Activated CD8-positive, alpha-beta T cell treated with anti-CD3 and anti-CD28 coated beads for 36 hours (primary cell): ENCODE data around the gene CRYAB. TPM values are rescaled to one million over a fixed set of nuclear protein-coding genes. Genes with fewer than 3 reads are reported as not detected.

Source experiments
- ATAC-seq: fragments of 200-7000 bp; cut with Tn5 transposase; one replicate; pipeline ENCODE4 v1.10.0; 2021; ENCODE audit warnings: mild to moderate bottlenecking, moderate library complexity
- CTCF ChIA-PET: fragments of 350-600 bp; sonication (Branson Sonifier 250); formaldehyde crosslinking; loops from one replicate; lab custom pipeline; 2021; ENCODE audit warnings: antibody characterized with exemption; lab: Charles Lee
- POLR2A ChIA-PET: fragments of 350-600 bp; sonication (Branson Sonifier 250); formaldehyde crosslinking; loops from one replicate; lab custom pipeline; 2021; ENCODE audit warnings: antibody characterized with exemption; lab: Charles Lee
- DNase-seq: peaks from one replicate; pipeline ENCODE4 v3.0.0-alpha.2; 2020
- H3K27ac Mint-ChIP-seq: one replicate; pipeline ENCODE4 v1.8.0; 2021; ENCODE audit warnings: mild to moderate bottlenecking, mixed read lengths
- H3K27me3 Mint-ChIP-seq: one replicate; pipeline ENCODE4 v1.8.0; 2021; ENCODE audit warnings: mixed read lengths
- H3K36me3 Mint-ChIP-seq: one replicate; pipeline ENCODE4 v1.8.0; 2021; ENCODE audit warnings: low read depth, mixed read lengths
- H3K4me1 Mint-ChIP-seq: one replicate; pipeline ENCODE4 v1.8.0; 2021; ENCODE audit warnings: low read depth, mixed read lengths
- H3K4me3 Mint-ChIP-seq: one replicate; pipeline ENCODE4 v1.8.0; 2021; ENCODE audit warnings: mild to moderate bottlenecking, moderate library complexity, mixed read lengths
- H3K9me3 Mint-ChIP-seq: one replicate; pipeline ENCODE4 v1.8.0; 2021; ENCODE audit warnings: mixed read lengths
- CTCF ChIP-seq: fragments of 200-600 bp; IDR thresholded peaks from one replicate; pipeline ENCODE4 v1.8.0; 2022; ENCODE audit warnings: antibody characterized with exemption, mild to moderate bottlenecking
- intact Hi-C: fragments of 100-400 bp; cut with micrococcal nuclease; formaldehyde crosslinking; loops from one replicate; pipeline ENCODE4 v1.10.0; 2022
- total RNA-seq, 2 experiments: library from RNA; stranded (reverse); gene quantifications; one replicate each; pipeline ENCODE4 v1.2.3, GENCODE V29; 2021

CRYAB gene
- not detected for total RNA-seq

DNA sequence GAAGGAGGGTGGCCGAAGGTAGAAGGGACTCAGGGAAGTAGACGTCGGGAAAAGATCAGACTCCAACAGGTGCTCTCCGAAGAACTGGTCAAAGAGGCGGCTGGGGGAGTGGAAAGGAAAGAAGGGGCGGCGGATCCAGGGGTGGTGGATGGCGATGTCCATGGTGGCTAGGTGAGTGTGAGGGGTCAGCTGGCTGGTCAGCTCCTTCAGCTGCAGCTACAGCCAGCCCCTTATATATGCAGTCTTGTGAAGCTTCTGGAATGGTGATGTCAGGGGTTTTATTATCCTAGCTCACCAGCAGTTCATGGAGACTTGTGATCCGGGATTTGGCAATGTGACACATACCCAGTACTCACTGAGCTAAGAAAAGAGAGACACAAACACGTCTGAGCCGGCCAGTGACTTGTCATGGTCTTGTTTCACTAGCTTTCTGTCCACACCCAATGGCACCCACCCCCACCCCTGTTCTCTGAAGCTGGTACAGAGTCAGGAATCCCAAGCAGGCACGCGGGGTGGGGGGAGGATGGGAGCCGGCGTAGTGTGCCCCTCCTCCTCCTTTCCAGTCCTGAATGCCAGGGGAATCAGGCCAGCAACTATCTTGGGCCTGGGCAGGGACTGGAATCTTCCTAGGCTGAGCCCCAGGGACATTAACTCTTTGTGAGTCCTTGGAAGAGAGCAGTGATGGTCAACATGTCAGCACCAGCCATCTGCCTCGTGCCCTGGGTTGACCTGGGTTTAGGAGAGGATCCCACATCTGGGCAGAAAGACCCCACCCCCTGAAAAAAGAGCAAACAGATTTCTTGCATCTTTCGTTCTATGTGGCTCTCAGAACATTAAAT lies at the start of gene CRYAB:
TSS of gene CRYAB (minus strand) at position 208 of the 839 bp plus-strand sequence. CDS start at position 162, 46 bp downstream.
- POLR2A ChIA-PET = no interaction called here
- CTCF ChIA-PET = interaction anchor here (0.9 kb wide), 1 partner anchor 20 kb away, joined by 3 read pairs; no protein-coding TSS in a partner anchor
- H3K36me3 Mint-ChIP-seq = no peaks in the 10 kb centered on the region

DNA sequence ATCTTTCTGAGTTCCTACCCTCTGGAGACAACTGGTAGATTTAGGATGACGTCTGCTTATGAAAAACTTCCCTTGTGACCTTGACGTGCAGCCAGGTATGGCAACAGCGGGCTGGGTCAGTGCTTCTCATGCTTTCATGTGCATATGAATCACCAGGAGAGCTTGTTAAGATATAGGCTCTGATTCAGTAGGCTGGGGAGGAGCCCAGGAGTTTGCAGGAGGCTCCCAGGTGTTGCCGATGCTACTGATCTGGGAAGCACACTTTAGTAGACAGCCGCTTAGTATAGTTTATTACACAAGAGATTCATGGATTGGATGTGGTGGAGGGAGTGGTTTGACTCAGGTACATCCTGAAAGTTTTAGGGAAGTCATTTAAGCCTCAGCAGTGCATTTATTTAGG lies 49.3 kb upstream of the CRYAB start:
- CTCF ChIA-PET = interaction anchor here (0.6 to 1.7 kb wide), 5 partner anchors 15 to 114 kb away, joined by 3 to 5 read pairs (median 3); no protein-coding TSS in a partner anchor

More for the DNA sequence above, at the start of gene CRYAB:
- Mint-ChIP-seq H3K4me1 (no peaks in the 10 kb centered on the region), H3K4me3 (no peak within 1 kb of the TSS), H3K27me3 (peaks cover 36% of the 10 kb centered on the region), H3K27ac (no peak within 1 kb of the TSS), H3K9me3 (no peaks in the 10 kb centered on the region)
- TF ChIP-seq CTCF = no peak
- intact Hi-C loops = no loop called here
- ATAC-seq = no peak
- no peak for DNase-seq

DNA sequence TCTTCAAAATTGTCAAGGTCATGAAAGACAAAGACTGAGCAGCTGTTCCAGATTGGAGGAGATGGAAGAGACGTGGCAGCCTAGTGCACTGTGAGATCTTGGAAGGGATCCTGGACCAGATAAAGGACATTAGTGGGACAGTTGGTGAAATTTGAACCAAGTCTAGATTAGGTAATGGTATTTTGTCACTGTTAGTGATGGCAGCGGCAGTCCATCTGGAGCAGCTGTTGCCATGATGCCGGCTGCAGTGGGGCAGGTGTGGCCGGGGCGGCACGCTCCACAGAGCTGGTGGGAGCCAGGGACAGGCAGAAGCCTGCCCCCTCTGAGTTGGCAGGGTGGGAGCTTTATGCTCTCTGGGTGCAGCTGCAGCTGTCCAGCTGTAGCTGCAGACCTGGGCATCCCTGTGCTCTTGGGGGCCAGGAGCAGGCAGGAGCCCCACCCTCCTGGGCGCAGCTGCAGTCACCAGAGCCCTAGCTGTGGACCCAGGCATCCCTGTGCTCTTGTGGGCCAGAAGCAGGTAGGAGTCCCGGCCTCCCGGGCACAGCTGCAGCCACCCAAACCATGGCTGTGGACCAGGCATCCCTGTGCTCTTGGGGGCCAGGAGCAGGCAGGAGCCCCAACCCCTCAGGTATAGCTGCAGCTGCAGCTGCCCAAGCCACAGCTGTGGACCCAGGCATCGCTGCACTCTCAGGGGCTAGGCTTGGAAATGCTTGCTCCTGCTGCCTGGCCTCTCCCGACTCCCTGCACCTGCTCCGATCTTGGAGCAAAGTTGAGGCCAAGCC lies 46.3 kb upstream of the CRYAB start:
- intact Hi-C loops = no loop called here
- DNase-seq = no peak
- Mint-ChIP-seq H3K36me3 (no peaks in the 10 kb centered on the region), H3K4me3 (no peak overlapping the region), H3K27ac (no peak overlapping the region), H3K27me3 (no peaks in the 10 kb centered on the region), H3K4me1 (no peaks in the 10 kb centered on the region), H3K9me3 (no peaks in the 10 kb centered on the region)
- ChIA-PET POLR2A (no interaction called here), CTCF (interaction anchor here (2.4 kb wide), 1 partner anchor 23 kb away, joined by 13 read pairs; no protein-coding TSS in a partner anchor)
- TF ChIP-seq CTCF = no peak
- no peak for ATAC-seq

More for the DNA sequence above, 49.3 kb upstream of the CRYAB start:
- POLR2A ChIA-PET = no interaction called here
- DNase-seq (no peak), ATAC-seq (no peak)
- intact Hi-C loops = no loop called here
- H3K4me3 Mint-ChIP-seq = no peak overlapping the region
- TF ChIP-seq CTCF = no peak
- no peaks in the 10 kb centered on the region for H3K4me1 Mint-ChIP-seq
- H3K27me3 Mint-ChIP-seq = no peaks in the 10 kb centered on the region
- H3K36me3 Mint-ChIP-seq = no peaks in the 10 kb centered on the region
- H3K9me3 Mint-ChIP-seq = no peaks in the 10 kb centered on the region
- H3K27ac Mint-ChIP-seq = no peak overlapping the region

DNA sequence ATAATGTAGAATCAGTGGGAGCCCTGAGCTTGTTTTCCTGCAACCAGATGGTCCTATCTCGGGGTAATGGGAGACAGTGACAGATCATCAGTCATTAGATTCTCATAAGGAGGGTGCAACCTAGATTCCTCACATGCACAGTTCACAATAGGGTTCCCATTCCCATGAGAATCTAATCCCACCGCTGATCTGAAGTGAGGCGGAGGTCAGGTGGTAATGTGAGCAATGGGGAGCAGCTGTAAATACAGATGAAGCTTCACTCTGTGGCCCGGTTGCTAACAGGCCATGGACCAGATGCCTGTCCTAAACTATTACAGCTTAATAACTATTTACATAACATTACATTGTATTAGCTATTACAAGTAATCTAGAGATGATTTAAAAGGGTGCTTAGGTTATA lies 42.6 kb upstream of the CRYAB start:
- Mint-ChIP-seq H3K4me1 (peaks cover 8% of the 10 kb centered on the region), H3K27me3 (no peaks in the 10 kb centered on the region), H3K9me3 (no peaks in the 10 kb centered on the region), H3K36me3 (peaks cover 3% of the 10 kb centered on the region), H3K4me3 (no peak overlapping the region), H3K27ac (no peak overlapping the region)
- ChIA-PET POLR2A (interaction anchor here (1.2 kb wide), 1 partner anchor 10 kb away, joined by 3 read pairs; no protein-coding TSS in a partner anchor), CTCF (interaction anchor here (2.6 kb wide), 1 partner anchor 28 kb away, joined by 12 read pairs; no protein-coding TSS in a partner anchor)
- no peak for TF ChIP-seq CTCF
- DNase-seq = no peak
- ATAC-seq = no peak
- intact Hi-C loops = no loop called here
